SK-N-MC (cell line): ENCODE results near the gene GRM2.

Source experiments
- DNase-seq: peaks from one replicate; pipeline ENCODE4 v3.0.0-alpha.2; 2011; ENCODE audit warnings: low read depth, low spot score
- H3K27ac ChIP-seq: fragments of 200-600 bp; sonication (generic); 2 replicates; pipeline ENCODE4 v1.5.1; 2016; ENCODE audit warnings: mixed run types
- H3K36me3 ChIP-seq: fragments of 200-600 bp; sonication (generic); 2 replicates; pipeline ENCODE4 v1.6.1; 2017; ENCODE audit warnings: antibody characterized with exemption, low read length, mixed read lengths; ENCODE audit not compliant: insufficient read depth
- H3K4me3 ChIP-seq: fragments of 200-600 bp; sonication (generic); 2 replicates; pipeline ENCODE4 v1.5.1; 2016
- H3K9ac ChIP-seq: fragments of 200-600 bp; sonication (generic); 2 replicates; pipeline ENCODE4 v1.8.0; 2017; ENCODE audit warnings: mixed run types, mixed read lengths; ENCODE audit not compliant: insufficient read length
- H3K9me3 ChIP-seq: fragments of 200-600 bp; sonication (generic); 2 replicates; pipeline ENCODE4 v1.6.1; 2017; ENCODE audit warnings: low read depth, mild to moderate bottlenecking, antibody characterized with exemption, low read length, moderate library complexity, mixed read lengths
- EZH2 ChIP-seq: fragments of 200-600 bp; sonication (generic); IDR thresholded peaks from one replicate; pipeline ENCODE4 v1.6.1; 2017; ENCODE audit warnings: antibody characterized with exemption
- FOXP2 ChIP-seq: optimal IDR thresholded peaks from 2 replicates; pipeline ENCODE3; 2011; ENCODE audit warnings: mild to moderate bottlenecking, moderate library complexity; ENCODE audit not compliant: insufficient read depth; ENCODE audit errors: extremely low read length, control extremely low read depth
- POLR2AphosphoS5 ChIP-seq: IDR thresholded peaks from 2 replicates; pipeline ENCODE4 v1.6.1; 2012; ENCODE audit warnings: mild to moderate bottlenecking, low read depth, low read length, borderline replicate concordance

Gene GRM2

DNA sequence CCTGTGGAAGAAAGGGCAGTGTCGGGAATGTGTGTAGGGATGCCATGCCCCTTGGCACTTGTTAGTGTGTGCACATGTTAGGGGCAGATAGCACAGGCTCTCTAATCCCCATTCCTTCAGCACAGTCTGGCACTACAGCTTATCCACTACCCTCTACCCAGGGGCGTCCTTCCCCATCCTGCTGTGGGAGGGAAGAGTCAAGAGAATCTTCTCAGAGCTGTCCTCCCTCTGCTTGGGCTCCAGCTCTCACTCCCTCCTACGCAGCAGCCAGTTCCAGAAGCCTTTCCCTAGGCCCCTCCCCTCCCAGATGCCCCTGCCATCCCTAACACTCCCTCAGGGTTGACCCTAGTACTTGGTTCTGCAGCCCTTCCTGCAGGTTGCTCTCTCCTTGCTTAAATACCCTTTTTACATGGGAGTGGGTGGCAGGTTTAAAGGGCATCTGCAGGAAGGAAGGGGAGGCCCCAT lies 815 bp upstream of the GRM2 start:
- Histone ChIP-seq H3K4me3 (no peak overlapping the region), H3K36me3 (no peaks in the 10 kb centered on the region), H3K9me3 (no peaks in the 10 kb centered on the region), H3K27ac (no peak overlapping the region), H3K9ac (no peak overlapping the region)
- no peak for TF ChIP-seq POLR2AphosphoS5
- TF ChIP-seq EZH2 = no peak
- TF ChIP-seq FOXP2 = no peak
- DNase-seq = no peak

DNA sequence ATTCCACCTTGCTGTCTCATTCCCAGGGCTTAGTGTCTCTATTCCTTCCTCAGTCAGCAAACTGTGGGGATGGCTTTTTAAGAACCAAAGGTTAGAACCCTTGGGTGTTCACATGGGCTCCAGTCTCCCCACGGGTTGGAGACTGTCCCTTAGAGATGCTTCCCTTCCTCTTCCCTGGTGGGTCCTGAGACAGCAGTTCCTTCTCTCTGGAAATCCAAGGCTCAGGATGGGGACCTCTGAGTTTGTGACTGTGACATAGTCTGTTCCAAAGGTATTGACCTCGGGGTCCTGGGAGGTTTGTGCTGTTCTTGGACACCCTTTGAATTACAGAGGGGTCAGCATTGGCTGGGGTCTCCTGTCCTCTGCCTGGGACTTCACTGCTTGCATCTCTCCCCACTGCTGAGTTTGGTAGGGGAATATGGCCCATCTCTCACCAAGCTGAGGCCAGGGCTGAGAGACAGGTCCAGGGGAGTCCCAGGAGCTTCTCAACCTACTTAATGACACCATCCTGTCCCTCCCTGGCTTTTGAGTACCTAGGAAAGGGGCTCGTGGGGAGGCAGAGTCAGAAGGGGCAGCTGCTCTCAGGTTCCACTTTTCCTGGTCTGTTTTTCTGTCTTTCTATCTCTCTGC lies 1.5 kb downstream of the GRM2 start:
- no peak for TF ChIP-seq EZH2
- TF ChIP-seq POLR2AphosphoS5 = no peak
- no peak for TF ChIP-seq FOXP2
- no peak for DNase-seq
- Histone ChIP-seq H3K9me3 (no peaks in the 10 kb centered on the region), H3K4me3 (peak overlapping the region; percentile 68; the same call in 1 of the 2 replicates), H3K36me3 (no peaks in the 10 kb centered on the region), H3K27ac (no peak overlapping the region), H3K9ac (no peak overlapping the region)

DNA sequence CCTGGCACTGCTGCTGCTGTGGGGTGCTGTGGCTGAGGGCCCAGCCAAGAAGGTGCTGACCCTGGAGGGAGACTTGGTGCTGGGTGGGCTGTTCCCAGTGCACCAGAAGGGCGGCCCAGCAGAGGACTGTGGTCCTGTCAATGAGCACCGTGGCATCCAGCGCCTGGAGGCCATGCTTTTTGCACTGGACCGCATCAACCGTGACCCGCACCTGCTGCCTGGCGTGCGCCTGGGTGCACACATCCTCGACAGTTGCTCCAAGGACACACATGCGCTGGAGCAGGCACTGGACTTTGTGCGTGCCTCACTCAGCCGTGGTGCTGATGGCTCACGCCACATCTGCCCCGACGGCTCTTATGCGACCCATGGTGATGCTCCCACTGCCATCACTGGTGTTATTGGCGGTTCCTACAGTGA lies 2.1 kb downstream of the GRM2 start:
- H3K27ac ChIP-seq = no peak overlapping the region
- no peak overlapping the region for H3K4me3 ChIP-seq
- H3K9me3 ChIP-seq = no peaks in the 10 kb centered on the region
- DNase-seq = no peak
- TF ChIP-seq FOXP2 (no peak), POLR2AphosphoS5 (no peak), EZH2 (no peak)
- H3K9ac ChIP-seq = no peak overlapping the region
- no peaks in the 10 kb centered on the region for H3K36me3 ChIP-seq

DNA sequence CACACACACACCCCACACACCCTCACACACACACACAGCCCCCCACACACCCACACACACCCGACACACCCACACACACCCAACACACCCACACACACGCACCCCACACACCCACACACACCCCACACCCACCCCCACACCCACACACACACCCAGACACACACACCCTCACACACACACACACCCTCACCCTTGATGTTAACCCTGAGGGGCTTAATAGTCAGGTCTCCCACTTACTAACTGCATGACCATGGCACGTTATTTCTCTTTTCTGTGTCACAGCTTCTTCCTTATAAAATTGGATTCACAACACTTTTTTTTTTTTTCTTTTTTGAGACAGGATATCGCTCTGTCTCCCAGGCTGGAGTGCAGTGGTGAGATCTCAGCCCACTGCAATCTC lies 2.8 kb downstream of the GRM2 start:
- no peak for TF ChIP-seq EZH2
- TF ChIP-seq FOXP2 = no peak
- no peak for TF ChIP-seq POLR2AphosphoS5
- H3K27ac ChIP-seq = no peak overlapping the region

DNA sequence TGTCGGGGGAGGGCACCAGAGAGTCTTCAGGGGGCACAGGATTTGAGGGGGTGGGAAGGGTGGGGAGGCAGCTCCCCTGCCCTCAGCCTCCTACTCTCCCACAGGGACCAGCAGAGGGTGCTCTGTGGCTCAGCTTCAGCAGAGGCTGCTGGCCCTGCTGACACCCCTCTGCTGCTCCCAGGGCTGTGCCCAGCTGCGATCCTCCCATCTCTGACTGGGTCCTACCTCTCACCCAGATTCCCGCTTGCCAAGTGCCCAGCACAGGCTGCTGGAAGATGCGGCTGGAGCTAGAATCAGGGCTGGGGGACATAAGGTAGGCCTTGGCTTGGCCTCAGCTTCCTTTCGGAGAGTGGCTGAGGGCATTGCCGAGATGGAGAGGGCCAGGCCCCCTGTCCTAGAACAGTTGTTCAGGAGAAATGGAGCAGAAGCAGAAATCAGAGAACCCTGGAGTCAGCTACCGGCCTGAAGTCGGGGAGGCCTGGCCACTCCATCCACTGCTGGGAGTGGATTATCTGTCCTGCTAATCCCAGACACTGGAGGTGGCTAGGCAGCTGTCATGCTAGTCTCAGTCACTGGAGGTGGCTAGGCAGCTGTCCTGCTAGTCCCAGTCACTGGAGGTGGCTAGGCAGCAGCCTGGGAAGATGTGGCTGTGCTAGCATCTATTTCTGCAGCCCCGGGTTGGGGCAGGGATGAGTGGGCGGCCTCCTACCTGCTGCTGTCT lies 3.9 kb downstream of the GRM2 start:
- Histone ChIP-seq H3K9ac (no peak overlapping the region), H3K27ac (no peak overlapping the region), H3K4me3 (no peak overlapping the region), H3K36me3 (no peaks in the 10 kb centered on the region), H3K9me3 (no peaks in the 10 kb centered on the region)
- DNase-seq = no peak
- TF ChIP-seq FOXP2 (no peak), EZH2 (no peak), POLR2AphosphoS5 (no peak)

More for the DNA sequence above, 2.8 kb downstream of the GRM2 start:
- no peaks in the 10 kb centered on the region for H3K9me3 ChIP-seq
- no peak overlapping the region for H3K4me3 ChIP-seq
- no peaks in the 10 kb centered on the region for H3K36me3 ChIP-seq
- no peak for DNase-seq
- no peak overlapping the region for H3K9ac ChIP-seq

DNA sequence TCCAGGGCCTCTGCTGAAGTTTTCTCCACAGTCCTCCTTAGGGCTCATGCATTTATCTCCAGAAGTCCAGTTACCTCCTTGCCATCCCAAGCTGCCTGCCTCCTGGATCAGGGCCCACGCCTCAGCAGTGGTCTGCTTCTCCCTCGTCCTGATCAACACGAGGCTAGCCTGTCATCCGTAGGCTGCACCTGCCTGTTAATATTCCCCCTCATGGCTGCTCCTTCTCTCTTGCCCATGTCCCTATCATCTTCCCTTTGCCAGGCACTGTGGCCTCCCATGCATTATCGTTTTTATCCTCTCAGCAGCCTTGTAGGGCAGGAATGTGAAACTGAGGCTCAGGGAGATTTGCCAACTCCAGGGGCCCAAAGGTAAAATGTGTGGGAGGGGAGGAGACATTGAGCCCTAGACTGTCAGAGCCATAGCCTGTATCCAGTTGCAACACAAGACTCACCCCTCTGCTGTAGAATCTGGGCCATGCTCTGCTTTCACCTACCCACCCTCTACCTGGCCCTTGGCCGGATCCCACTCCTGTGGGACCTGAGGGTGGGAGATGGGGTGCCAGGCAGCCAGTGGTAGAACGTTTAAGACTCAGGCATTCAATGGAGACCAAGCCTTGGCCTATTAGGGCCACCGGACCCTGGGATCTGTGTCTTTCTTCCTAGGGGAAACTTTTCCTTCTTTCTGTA lies 4.6 kb downstream of the GRM2 start:
- Histone ChIP-seq H3K4me3 (no peak overlapping the region), H3K27ac (no peak overlapping the region), H3K9me3 (no peaks in the 10 kb centered on the region), H3K9ac (no peak overlapping the region), H3K36me3 (no peaks in the 10 kb centered on the region)
- DNase-seq = no peak
- TF ChIP-seq FOXP2 (no peak), POLR2AphosphoS5 (no peak), EZH2 (no peak)

DNA sequence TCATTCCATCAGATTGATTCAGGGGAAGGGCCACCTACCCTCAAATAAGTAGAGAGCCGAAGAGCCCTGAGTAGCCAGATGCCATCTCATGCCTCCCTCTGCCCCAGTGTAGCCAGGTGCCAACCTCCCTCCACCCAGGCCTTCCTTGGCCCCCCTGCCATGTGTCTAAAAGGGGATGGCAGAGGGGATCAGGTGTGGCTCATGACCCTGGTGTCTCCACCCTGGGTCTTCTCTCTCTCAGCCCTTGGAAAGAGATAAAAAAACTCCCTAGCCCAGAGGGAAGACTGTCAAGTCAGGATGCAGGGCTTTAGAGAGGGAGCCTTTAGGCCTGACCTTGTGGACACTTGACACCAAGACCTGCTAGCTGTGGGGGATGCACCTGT lies 5.2 kb downstream of the GRM2 start:
- TF ChIP-seq FOXP2 (no peak), POLR2AphosphoS5 (no peak), EZH2 (no peak)
- Histone ChIP-seq H3K9me3 (no peaks in the 10 kb centered on the region), H3K36me3 (no peaks in the 10 kb centered on the region), H3K4me3 (no peak overlapping the region), H3K9ac (no peak overlapping the region), H3K27ac (no peak overlapping the region)
- DNase-seq = no peak

DNA sequence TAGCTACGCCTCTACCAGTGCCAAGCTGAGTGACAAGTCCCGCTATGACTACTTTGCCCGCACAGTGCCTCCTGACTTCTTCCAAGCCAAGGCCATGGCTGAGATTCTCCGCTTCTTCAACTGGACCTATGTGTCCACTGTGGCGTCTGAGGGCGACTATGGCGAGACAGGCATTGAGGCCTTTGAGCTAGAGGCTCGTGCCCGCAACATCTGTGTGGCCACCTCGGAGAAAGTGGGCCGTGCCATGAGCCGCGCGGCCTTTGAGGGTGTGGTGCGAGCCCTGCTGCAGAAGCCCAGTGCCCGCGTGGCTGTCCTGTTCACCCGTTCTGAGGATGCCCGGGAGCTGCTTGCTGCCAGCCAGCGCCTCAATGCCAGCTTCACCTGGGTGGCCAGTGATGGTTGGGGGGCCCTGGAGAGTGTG lies 5.7 kb downstream of the GRM2 start:
- no peak for DNase-seq
- H3K9ac ChIP-seq = no peak overlapping the region
- H3K27ac ChIP-seq = no peak overlapping the region
- H3K9me3 ChIP-seq = no peaks in the 10 kb centered on the region
- no peak for TF ChIP-seq FOXP2
- TF ChIP-seq POLR2AphosphoS5 = no peak
- TF ChIP-seq EZH2 = no peak
- H3K36me3 ChIP-seq = no peaks in the 10 kb centered on the region
- no peak overlapping the region for H3K4me3 ChIP-seq
